HepG2 (cell line): ENCODE measurements around the gene ART1. TPM values are rescaled to one million over a fixed set of nuclear protein-coding genes. Genes with fewer than 3 reads are reported as not detected.

Experiments used
- ATAC-seq: fragments of 200-7000 bp; cut with Tn5 transposase; 3 replicates; pipeline ENCODE4 v1.9.1; 2020; ENCODE audit warnings: mild to moderate bottlenecking, moderate library complexity
- BruUV-seq: library from RNA; stranded (reverse); fragments of 400-500 nt; replicated peaks from 2 replicates; lab custom pipeline; 2021; lab: Mats Ljungman, UMichigan
- CTCF ChIA-PET: fragments of 300-600 bp; formaldehyde crosslinking; extraction: SDS; loops from one replicate; lab custom pipeline; 2021; ENCODE audit warnings: low total read pairs, inconsistent platforms, low intra/inter-chr PET ratio; lab: Yijun Ruan, JAX
- POLR2A ChIA-PET: fragments of 350-600 bp; sonication (Branson Sonifier 250); formaldehyde crosslinking; loops from one replicate; lab custom pipeline; 2020; ENCODE audit warnings: antibody characterized with exemption, inconsistent platforms; lab: Yijun Ruan, JAX
- DNase-seq: peaks from one replicate; pipeline ENCODE4 v3.0.0-alpha.2; 2015; ENCODE audit warnings: low spot score
- FAIRE-seq: peaks from 3 replicates; lab custom pipeline; 2011; peaks lifted over from hg19 to GRCh38; lab: Jason Lieb, UNC
- H2AFZ ChIP-seq: one replicate; pipeline ENCODE4 v1.6.1; 2011; ENCODE audit warnings: low read length, inconsistent platforms
- H3K27ac ChIP-seq: fragments of 300-600 bp; 3 replicates; pipeline ENCODE4 v1.8.0; 2011; ENCODE audit warnings: mixed run types, mild to moderate bottlenecking, mixed read lengths, low read length, inconsistent platforms; ENCODE audit not compliant: insufficient read depth; ENCODE audit errors: extremely low read length
- H3K27me3 ChIP-seq, 2 experiments: fragments of 200-600 bp in 1 of 2; 2 replicates in 1 of 2; 3 replicates in 1 of 2; pipeline versions ENCODE4 v1.6.0 to v1.8.0; 2011; ENCODE audit warnings: low read length in 2 of 2, mild to moderate bottlenecking in 2 of 2, moderate library complexity in 2 of 2, inconsistent platforms in 1 of 2; ENCODE audit not compliant: insufficient read depth in 2 of 2, control insufficient read depth in 1 of 2
- H3K36me3 ChIP-seq, 2 experiments: fragments of 200-600 bp in 1 of 2; replicated peaks in 1 of 2; 2 replicates in 1 of 2; 3 replicates in 1 of 2; pipeline versions ENCODE4 v1.5.1 to v1.8.0; 2011; ENCODE audit warnings: low read length in 2 of 2, inconsistent platforms in 1 of 2; ENCODE audit not compliant: insufficient read depth in 2 of 2, control insufficient read depth in 1 of 2
- H3K4me1 ChIP-seq: 2 replicates; pipeline ENCODE4 v1.5.1; 2012; ENCODE audit warnings: low read length, inconsistent platforms; ENCODE audit not compliant: insufficient read depth
- H3K4me2 ChIP-seq: 2 replicates; pipeline ENCODE4 v1.6.0; 2011; ENCODE audit warnings: low read depth, low read length, inconsistent platforms
- H3K4me3 ChIP-seq, 3 experiments: fragments of 200-600 bp in 1 of 3; sonication (generic), shearing (Covaris generic) in 1 of 3; replicated peaks in 1 of 3; 2 replicates each; pipeline ENCODE4 v1.5.1; 2011 to 2016; ENCODE audit warnings: low read length in 3 of 3, inconsistent platforms in 2 of 3, low read depth in 2 of 3, mild to moderate bottlenecking in 2 of 3, control low read depth in 1 of 3, mixed read lengths in 1 of 3; ENCODE audit not compliant: insufficient read depth in 1 of 3
- H3K79me2 ChIP-seq: one replicate; pipeline ENCODE4 v1.6.1; 2011; ENCODE audit warnings: low read length, inconsistent platforms; ENCODE audit not compliant: insufficient read depth
- H3K9ac ChIP-seq: 2 replicates; pipeline ENCODE4 v1.6.0; 2011; ENCODE audit warnings: mild to moderate bottlenecking, low read depth, low read length, inconsistent platforms; ENCODE audit not compliant: insufficient read depth
- H3K9me3 ChIP-seq: 2 replicates; pipeline ENCODE4 v1.5.1; 2012; ENCODE audit warnings: mild to moderate bottlenecking, low read length
- H4K20me1 ChIP-seq: 2 replicates; pipeline ENCODE4 v1.6.0; 2011; ENCODE audit warnings: inconsistent platforms, mild to moderate bottlenecking, low read length, moderate library complexity; ENCODE audit not compliant: insufficient read depth
- ATF3 ChIP-seq: sonication (generic); formaldehyde crosslinking; IDR thresholded peaks from 2 replicates; pipeline ENCODE4 v1.4.0; 2020; ENCODE audit warnings: missing genetic modification reagents
- E2F5 ChIP-seq: sonication (generic); formaldehyde crosslinking; conservative IDR thresholded peaks from 2 replicates; pipeline ENCODE4 v1.4.0; 2020; ENCODE audit warnings: missing genetic modification reagents
- HHEX ChIP-seq: IDR thresholded peaks from 2 replicates; pipeline ENCODE4 v1.6.1; 2016; ENCODE audit warnings: control low read depth
- HMGA1 ChIP-seq: sonication (generic); formaldehyde crosslinking; conservative IDR thresholded peaks from 2 replicates; pipeline ENCODE4 v1.4.0; 2020; ENCODE audit warnings: missing genetic modification reagents
- NFAT5 ChIP-seq: sonication (generic); formaldehyde crosslinking; IDR thresholded peaks from 2 replicates; pipeline ENCODE4 v1.4.0; 2020; ENCODE audit warnings: missing genetic modification reagents
- SOX6 ChIP-seq, 2 experiments: fragments of 450-650 bp in 1 of 2; sonication (generic) in 1 of 2; formaldehyde crosslinking in 1 of 2; IDR thresholded peaks; 2 replicates each; pipeline versions ENCODE4 v1.4.0 to v1.6.1; 2017 to 2020; ENCODE audit warnings: antibody characterized with exemption in 1 of 2, mild to moderate bottlenecking in 1 of 2, missing genetic modification reagents in 1 of 2
- ZBTB7B ChIP-seq: sonication (generic); formaldehyde crosslinking; IDR thresholded peaks from 2 replicates; pipeline ENCODE4 v1.4.0; 2020; ENCODE audit warnings: missing genetic modification reagents
- ZNF510 ChIP-seq: sonication (generic); formaldehyde crosslinking; IDR thresholded peaks from 2 replicates; pipeline ENCODE4 v1.4.0; 2020; ENCODE audit warnings: low read depth, mild to moderate bottlenecking, missing genetic modification reagents
- ZNF512B ChIP-seq: sonication (generic); formaldehyde crosslinking; IDR thresholded peaks from 2 replicates; pipeline ENCODE4 v1.5.1; 2020; ENCODE audit warnings: missing genetic modification reagents, mild to moderate bottlenecking, borderline replicate concordance
- ZNF546 ChIP-seq: sonication (generic); formaldehyde crosslinking; conservative IDR thresholded peaks from 2 replicates; pipeline ENCODE4 v1.8.1; 2023; ENCODE audit warnings: mild to moderate bottlenecking, missing genetic modification reagents
- ZNF639 ChIP-seq: conservative IDR thresholded peaks from 2 replicates; pipeline ENCODE4 v1.6.1; 2018; ENCODE audit warnings: missing genetic modification reagents
- ZNF704 ChIP-seq: sonication (generic); formaldehyde crosslinking; IDR thresholded peaks from 2 replicates; pipeline ENCODE4 v1.8.1; 2023; ENCODE audit warnings: mild to moderate bottlenecking, inconsistent platforms, moderate library complexity, missing genetic modification reagents, borderline replicate concordance
- WGBS: methylation state at CpG from one replicate; pipeline ENCODE4 v1.1.6; 2017; ENCODE audit warnings: low lambda C conversion rate; 5-methylcytosine and 5-hydroxymethylcytosine counted together
- in situ Hi-C: cut with HindIII; loops from 2 replicates; pipeline ENCODE4 v1.10.0; 2017; ENCODE audit warnings: low pct_unique_long_range_greater_than_20kb; ENCODE audit not compliant: extremely low pct_ligation_motif_present
- intact Hi-C: fragments of 100-400 bp; cut with micrococcal nuclease; formaldehyde crosslinking; loops from one replicate; pipeline ENCODE4 v1.10.0; 2022; ENCODE audit not compliant: unreplicated experiment
- polyA plus RNA-seq, 8 experiments: library from polyadenylated mRNA; depleted of rRNA in 3 of 8; stranded (reverse) in 7 of 8; unstranded in 1 of 8; fragments of >200 nt; fragmentation: Illumina TruSeq in 4 of 8; extraction: Trizol in 4 of 8; gene quantifications; 2 replicates each; pipeline versions ENCODE4 v1.2.1 to v1.2.3, GENCODE V29; 2011 to 2016; ENCODE audit warnings: low read depth in 4 of 8, missing spikeins in 1 of 8, mixed read lengths in 1 of 8; ENCODE audit not compliant: insufficient read depth in 1 of 8
- total RNA-seq, 5 experiments: library from RNA; depleted of rRNA; stranded (reverse); fragments of >200 nt; fragmentation: Illumina TruSeq; extraction: Trizol; gene quantifications; 2 replicates each; pipeline ENCODE4 v1.2.3, GENCODE V29; 2016; ENCODE audit warnings: low read depth in 1 of 5

The ART1 gene
- total and polyA plus RNA-seq, 2 of the 13 experiments (the other 11 are each of a cell fraction or from before 2014, with no cell fraction given): not detected

- Histone ChIP-seq H3K4me1 (peaks cover 40% of the 10 kb centered on the region), H3K9ac (no peak overlapping the region), H2AFZ (no peak overlapping the region), H3K79me2 (no peaks in the 10 kb centered on the region), H3K36me3 (peaks cover 4 to 72% of the 10 kb centered on the region in 2 experiments), H3K4me3 (no peak overlapping the region), H3K4me2 (no peak overlapping the region), H4K20me1 (no peaks in the 10 kb centered on the region; the same call in 1 of the 2 replicates), H3K27ac (no peak overlapping the region), H3K9me3 (no peaks in the 10 kb centered on the region), H3K27me3 (no peaks in the 10 kb centered on the region)
- ChIA-PET CTCF (no interaction called here), POLR2A (no interaction called here)
- intact Hi-C loops (no loop called here), in situ Hi-C loops (no loop called here)
- BruUV-seq: no TSS peak
- DNase-seq: no peak
- ATAC-seq: no peak
- WGBS: 100% methylated on average over 1 of the region's 1 CpG
- no peak for FAIRE-seq
- TF ChIP-seq NFAT5 (CRISPR knock-in tag) (no peak), ZNF512B (no peak), ZBTB7B (no peak), ZNF510 (no peak), HHEX (no peak), ATF3 (no peak), HMGA1 (no peak), ZNF639 (CRISPR knock-in tag) (no peak), ZNF546 (CRISPR knock-in tag) (no peak), E2F5 (CRISPR knock-in tag) (no peak), SOX6 (IDR thresholded peaks at IDR 0.05) (no peak), SOX6 (CRISPR knock-in tag; IDR thresholded peaks at IDR 0.05) (no peak), ZNF704 (CRISPR knock-in tag) (no peak)
Measured at GRCh38 chr11:3709977-3710376, 65.0 kb downstream of the ART1 start.
